H9 (cell line): Measurements from ENCODE around the gene CT45A1. TPM values are rescaled to one million over a fixed set of nuclear protein-coding genes. Genes with fewer than 3 reads are reported as not detected.
"Not testable (repeated sequence)": the region's sequence is repeated elsewhere in the genome, so short reads cannot be mapped to it uniquely, and the experiment has no call there.

ENCODE experiments used
- DNase-seq: peaks from one replicate; pipeline ENCODE4 v3.0.0-alpha.2; 2017
- H2AFZ ChIP-seq: one replicate; pipeline ENCODE4 v1.6.1; 2013; ENCODE audit warnings: mild to moderate bottlenecking, low read length, control low read depth, moderate library complexity
- H2AK5ac ChIP-seq: 2 replicates; pipeline ENCODE4 v1.6.1; 2013; ENCODE audit warnings: low read length, control low read depth, mixed read lengths; ENCODE audit not compliant: insufficient read length
- H2BK120ac ChIP-seq: one replicate; pipeline ENCODE4 v1.6.1; 2013; ENCODE audit warnings: low read depth, mild to moderate bottlenecking, low read length, control low read depth, inconsistent platforms; ENCODE audit not compliant: poor library complexity, severe bottlenecking
- H2BK12ac ChIP-seq: 2 replicates; pipeline ENCODE4 v1.6.1; 2013; ENCODE audit warnings: low read length, control low read depth, mixed read lengths, low read depth; ENCODE audit not compliant: insufficient read length
- H2BK15ac ChIP-seq: 2 replicates; pipeline ENCODE4 v1.6.1; 2013; ENCODE audit warnings: low read depth, low read length, control low read depth
- H2BK20ac ChIP-seq: one replicate; pipeline ENCODE4 v1.6.1; 2013; ENCODE audit warnings: low read depth, mild to moderate bottlenecking, low read length, control low read depth, inconsistent platforms; ENCODE audit not compliant: poor library complexity, severe bottlenecking
- H2BK5ac ChIP-seq: 2 replicates; pipeline ENCODE4 v1.6.1; 2013; ENCODE audit warnings: low read length, control low read depth, mixed read lengths; ENCODE audit not compliant: insufficient read length
- H3K14ac ChIP-seq: 2 replicates; pipeline ENCODE4 v1.6.1; 2013; ENCODE audit warnings: low read length, control low read depth; ENCODE audit not compliant: insufficient read depth
- H3K18ac ChIP-seq: 2 replicates; pipeline ENCODE4 v1.6.1; 2013; ENCODE audit warnings: low read depth, mild to moderate bottlenecking, mixed read lengths, low read length, control low read depth; ENCODE audit not compliant: insufficient read length
- H3K23ac ChIP-seq: 2 replicates; pipeline ENCODE4 v1.6.1; 2013; ENCODE audit warnings: low read length, control low read depth, mixed read lengths, low read depth; ENCODE audit not compliant: insufficient read length
- H3K23me2 ChIP-seq: 2 replicates; pipeline ENCODE4 v1.6.1; 2013; ENCODE audit warnings: low read depth, mild to moderate bottlenecking, mixed read lengths, low read length, control low read depth; ENCODE audit not compliant: insufficient read length, poor library complexity, severe bottlenecking
- H3K27ac ChIP-seq: 2 replicates; pipeline ENCODE4 v1.5.1; 2013; ENCODE audit warnings: low read length, control low read depth, mixed read lengths, low read depth; ENCODE audit not compliant: insufficient read length
- H3K27me3 ChIP-seq: 2 replicates; pipeline ENCODE4 v1.6.1; 2013; ENCODE audit warnings: low read length, control low read depth, inconsistent platforms; ENCODE audit not compliant: insufficient read depth
- H3K4ac ChIP-seq: 2 replicates; pipeline ENCODE4 v1.6.1; 2013; ENCODE audit warnings: low read depth, mild to moderate bottlenecking, control low read depth, inconsistent platforms, low read length, moderate library complexity
- H3K4me1 ChIP-seq: 2 replicates; pipeline ENCODE4 v1.6.1; 2013; ENCODE audit warnings: low read length, control low read depth, inconsistent platforms; ENCODE audit not compliant: insufficient read depth
- H3K4me2 ChIP-seq: 2 replicates; pipeline ENCODE4 v1.6.1; 2013; ENCODE audit warnings: low read length, control low read depth, mixed read lengths; ENCODE audit not compliant: insufficient read length, insufficient read depth
- H3K56ac ChIP-seq: 2 replicates; pipeline ENCODE4 v1.6.1; 2013; ENCODE audit warnings: low read depth, mild to moderate bottlenecking, mixed read lengths, low read length, control low read depth; ENCODE audit not compliant: insufficient read length
- H3K79me1 ChIP-seq: 2 replicates; pipeline ENCODE4 v1.6.1; 2013; ENCODE audit warnings: low read depth, mild to moderate bottlenecking, moderate library complexity, low read length, control low read depth, inconsistent platforms; ENCODE audit not compliant: insufficient read depth, poor library complexity, severe bottlenecking
- H3K79me2 ChIP-seq: 2 replicates; pipeline ENCODE4 v1.6.1; 2013; ENCODE audit warnings: low read length, control low read depth, inconsistent platforms; ENCODE audit not compliant: insufficient read depth
- H3K9ac ChIP-seq: 2 replicates; pipeline ENCODE4 v1.6.1; 2013; ENCODE audit warnings: low read length, control low read depth, mixed read lengths; ENCODE audit not compliant: insufficient read length; ENCODE audit errors: extremely low read depth
- H3K9me3 ChIP-seq: one replicate; pipeline ENCODE4 v1.6.1; 2013; ENCODE audit warnings: low read depth, low read length, inconsistent platforms; ENCODE audit not compliant: control insufficient read depth
- H3T11ph ChIP-seq: one replicate; pipeline ENCODE4 v1.6.1; 2013; ENCODE audit warnings: mild to moderate bottlenecking, low read length, control low read depth, inconsistent platforms
- H4K20me1 ChIP-seq: one replicate; pipeline ENCODE4 v1.6.1; 2013; ENCODE audit not compliant: control insufficient read depth, insufficient read length, insufficient read depth
- H4K5ac ChIP-seq: 2 replicates; pipeline ENCODE4 v1.6.1; 2013; ENCODE audit warnings: low read depth, mild to moderate bottlenecking, mixed read lengths, low read length, control low read depth; ENCODE audit not compliant: insufficient read length
- H4K8ac ChIP-seq: replicated peaks from 2 replicates; pipeline ENCODE4 v1.6.1; 2013; ENCODE audit warnings: low read length, control low read depth, mixed read lengths, low read depth; ENCODE audit not compliant: insufficient read length
- H4K91ac ChIP-seq: 2 replicates; pipeline ENCODE4 v1.6.1; 2013; ENCODE audit warnings: low read depth, mild to moderate bottlenecking, moderate library complexity, mixed read lengths, low read length, control low read depth; ENCODE audit not compliant: insufficient read length
- H3K27ac Mint-ChIP-seq, 3 experiments: 2 replicates in 2 of 3; 3 replicates in 1 of 3; pipeline ENCODE4 v1.8.0; 2020 to 2021; ENCODE audit warnings: mixed read lengths in 3 of 3, mild to moderate bottlenecking in 1 of 3, moderate library complexity in 1 of 3
- H3K27me3 Mint-ChIP-seq: 2 replicates; pipeline ENCODE4 v1.8.0; 2021; ENCODE audit warnings: low read depth, mild to moderate bottlenecking, moderate library complexity, mixed read lengths
- H3K36me3 Mint-ChIP-seq, 3 experiments: 2 replicates in 2 of 3; 3 replicates in 1 of 3; pipeline ENCODE4 v1.8.0; 2020 to 2021; ENCODE audit warnings: low read depth in 3 of 3, mixed read lengths in 3 of 3; ENCODE audit not compliant: insufficient read depth in 1 of 3
- H3K4me1 Mint-ChIP-seq, 2 experiments: 2 replicates each; pipeline ENCODE4 v1.8.0; 2020; ENCODE audit warnings: mixed read lengths in 2 of 2
- H3K4me3 Mint-ChIP-seq, 2 experiments: 2 replicates in 1 of 2; 3 replicates in 1 of 2; pipeline ENCODE4 v1.8.0; 2020 to 2021; ENCODE audit warnings: mild to moderate bottlenecking in 2 of 2, mixed read lengths in 2 of 2, moderate library complexity in 1 of 2
- H3K9me3 Mint-ChIP-seq, 2 experiments: 2 replicates in 1 of 2; 3 replicates in 1 of 2; pipeline ENCODE4 v1.8.0; 2020; ENCODE audit warnings: mild to moderate bottlenecking in 2 of 2, mixed read lengths in 2 of 2, moderate library complexity in 1 of 2
- CTCF ChIP-seq: fragments of 200-600 bp; sonication (generic); conservative IDR thresholded peaks from 3 replicates; pipeline ENCODE4 v1.8.0; 2021; ENCODE audit warnings: antibody characterized with exemption, mild to moderate bottlenecking
- WGBS: extraction: QIAGEN DNeasy Blood & Tissue Kit; methylation state at CpG from one replicate; pipeline ENCODE4 v1.1.7; 2013; ENCODE audit warnings: missing lambda C conversion rate, low lambda C conversion rate, mixed read lengths; ENCODE audit not compliant: insufficient read length; ENCODE audit errors: extremely low coverage; 5-methylcytosine and 5-hydroxymethylcytosine counted together
- total RNA-seq: library from RNA; stranded (reverse); gene quantifications from 2 replicates; pipeline ENCODE4 v1.2.1, GENCODE V29; 2021

Gene CT45A1
- total RNA-seq, 1 experiment from 2014 or later = not detected

- H3K9ac ChIP-seq = no peak overlapping the region
- Mint-ChIP-seq H3K9me3 (peaks cover 59 to 81% of the 10 kb centered on the region in 2 experiments), H3K27me3 (no peaks in the 10 kb centered on the region), H3K27ac (no peak overlapping the region), H3K36me3 (peaks cover 0 to 6% (median 0%) of the 10 kb centered on the region in 3 experiments; a peak in 2 of 7 replicates), H3K4me1 (no peaks in the 10 kb centered on the region), H3K4me3 (no peak overlapping the region)
- H3T11ph ChIP-seq = no peak overlapping the region
- H3K9me3 ChIP-seq = peaks cover 15% of the 10 kb centered on the region
- no peak overlapping the region for H2AK5ac ChIP-seq
- no peak overlapping the region for H3K4me2 ChIP-seq
- no peak overlapping the region for H3K18ac ChIP-seq
- H3K56ac ChIP-seq = no peak overlapping the region
- H3K27ac ChIP-seq = no peak overlapping the region
- H3K79me2 ChIP-seq = no peaks in the 10 kb centered on the region
- H2BK12ac ChIP-seq = no peak overlapping the region
- H3K4ac ChIP-seq = no peak overlapping the region
- H3K79me1 ChIP-seq = no peaks in the 10 kb centered on the region
- H2BK5ac ChIP-seq = no peak overlapping the region
- H3K14ac ChIP-seq = no peak overlapping the region
- H4K91ac ChIP-seq = no peak overlapping the region
- no peak overlapping the region for H2AFZ ChIP-seq
- no peak for TF ChIP-seq CTCF
- no peak overlapping the region for H4K8ac ChIP-seq
- H3K4me1 ChIP-seq = no peaks in the 10 kb centered on the region
- DNase-seq = no peak
- H3K23ac ChIP-seq = no peak overlapping the region
- WGBS = no CpG with 5 or more reads among the region's 20 CpGs
- no peak overlapping the region for H2BK20ac ChIP-seq
- H2BK15ac ChIP-seq = no peak overlapping the region
- no peak overlapping the region for H4K5ac ChIP-seq
- H3K27me3 ChIP-seq = no peaks in the 10 kb centered on the region
- H2BK120ac ChIP-seq = no peak overlapping the region
- no peaks in the 10 kb centered on the region for H3K23me2 ChIP-seq
- no peaks in the 10 kb centered on the region for H4K20me1 ChIP-seq
Measured at GRCh38 chrX:135713795-135714194, 356 bp downstream of the CT45A1 start.

- not testable (repeated sequence) for H4K91ac ChIP-seq, H3K79me1 ChIP-seq, H4K5ac ChIP-seq, H2BK12ac ChIP-seq, H2BK120ac ChIP-seq, H2AK5ac ChIP-seq, H3K27me3 Mint-ChIP-seq, H2BK20ac ChIP-seq, H3T11ph ChIP-seq, DNase-seq, H2AFZ ChIP-seq, H3K56ac ChIP-seq, H3K4ac ChIP-seq, H3K4me1 ChIP-seq, H4K20me1 ChIP-seq, H3K4me1 Mint-ChIP-seq, H4K8ac ChIP-seq, H2BK15ac ChIP-seq, H3K27ac ChIP-seq, H3K9ac ChIP-seq, H3K36me3 Mint-ChIP-seq, H3K79me2 ChIP-seq, H3K18ac ChIP-seq, H3K23me2 ChIP-seq, H2BK5ac ChIP-seq, H3K23ac ChIP-seq, H3K14ac ChIP-seq, H3K27ac Mint-ChIP-seq, H3K27me3 ChIP-seq, H3K4me3 Mint-ChIP-seq, H3K4me2 ChIP-seq
- H3K9me3 Mint-ChIP-seq = peaks cover 25 to 44% of the 10 kb centered on the region in 2 experiments
- peaks cover 29% of the 10 kb centered on the region for H3K9me3 ChIP-seq
- no CpG with 5 or more reads among the region's 5 CpGs for WGBS
Measured at GRCh38 chrX:135734666-135735065, 21.2 kb downstream of the CT45A1 start.
